ENCODE results near the gene POC5. TPM values are rescaled to one million over a fixed set of nuclear protein-coding genes. Genes with fewer than 3 reads are reported as not detected.
A peak's percentile ranks its signal among the peaks of the same experiment; 100 is the strongest.

POC5 gene
- total and polyA plus RNA-seq, 12 donors, result 2.6 to 5.5 (median 4.1) TPM

GRCh38 chr5:75637949-75638348, 79.3 kb downstream of the POC5 start:
- no peak for TF ChIP-seq CTCF (IDR thresholded peaks at IDR 0.05)
- DNase-seq (no peak), ATAC-seq (no peak)
- 92 to 94% methylated on average over 1 of the region's 1 CpG for WGBS, 2 donors
- no peaks in the 10 kb centered on the region for H3K27me3 ChIP-seq
- H3K27ac ChIP-seq, result no peak overlapping the region
- H3K9me3 ChIP-seq, result peaks cover 0 to 20% (median 0%) of the 10 kb centered on the region in 11 donors
- H3K4me1 ChIP-seq, result peaks cover 0 to 5% (median 0%) of the 10 kb centered on the region in 9 donors
- H3K36me3 ChIP-seq, result no peaks in the 10 kb centered on the region
- H3K4me3 ChIP-seq, result no peak overlapping the region
- intact Hi-C loops (cut with DNase I), result no loop called here

- TF ChIP-seq CTCF (IDR thresholded peaks at IDR 0.05), result no peak
- DNase-seq (peak in 1 of 2 donors; percentile 27), ATAC-seq (peak; percentile 55 to 97 (median 80))
- peak overlapping the region in 4 of 10 donors; percentile 47 to 75 (median 54) for H3K27ac ChIP-seq
- H3K36me3 ChIP-seq, result no peaks in the 10 kb centered on the region
- H3K4me3 ChIP-seq, result no peak overlapping the region
- 68 to 72% methylated on average over 1 of the region's 1 CpG for WGBS, 2 donors
- intact Hi-C loops (cut with DNase I), result no loop called here
- peaks cover 0 to 14% (median 0%) of the 10 kb centered on the region in 9 donors for H3K4me1 ChIP-seq
- H3K9me3 ChIP-seq, result no peaks in the 10 kb centered on the region
- H3K27me3 ChIP-seq, result no peaks in the 10 kb centered on the region
Observed at GRCh38 chr5:75632321-75632720, 84.9 kb downstream of the POC5 start.

GRCh38 chr5:75630875-75631274, 86.4 kb downstream of the POC5 start:
- no peak for TF ChIP-seq CTCF (IDR thresholded peaks at IDR 0.05)
- DNase-seq, result no peak
- WGBS, 2 donors, result 96 to 97% methylated on average over 2 of the region's 2 CpGs
- no peak for ATAC-seq
- intact Hi-C loops (cut with DNase I), result no loop called here
- no peaks in the 10 kb centered on the region for H3K9me3 ChIP-seq
- H3K27ac ChIP-seq, result no peak overlapping the region
- no peak overlapping the region for H3K4me3 ChIP-seq
- no peaks in the 10 kb centered on the region for H3K36me3 ChIP-seq
- no peaks in the 10 kb centered on the region for H3K27me3 ChIP-seq
- H3K4me1 ChIP-seq, result peaks cover 0 to 14% (median 0%) of the 10 kb centered on the region in 9 donors

GRCh38 chr5:75627801-75628200, 89.4 kb downstream of the POC5 start:
- peaks cover 0 to 13% (median 0%) of the 10 kb centered on the region in 9 donors for H3K4me1 ChIP-seq
- no peaks in the 10 kb centered on the region for H3K9me3 ChIP-seq
- ATAC-seq (no peak), DNase-seq (no peak)
- no peak overlapping the region for H3K27ac ChIP-seq
- H3K36me3 ChIP-seq, result no peaks in the 10 kb centered on the region
- no peak overlapping the region for H3K4me3 ChIP-seq
- intact Hi-C loops (cut with DNase I), result no loop called here
- 92 to 98% methylated on average over 1 of the region's 1 CpG for WGBS, 2 donors
- H3K27me3 ChIP-seq, result no peaks in the 10 kb centered on the region
- TF ChIP-seq CTCF (IDR thresholded peaks at IDR 0.05), result no peak

Data from heart right ventricle (tissue), 16 donors.